ENCODE measurements around the gene PBX3.

PBX3 gene

GRCh38 chr9:125948887-125949596, 201.9 kb downstream of the PBX3 start:
- TF ChIP-seq CTCF (conservative IDR thresholded peaks at IDR 0.05) (no peak), ZFX (IDR thresholded peaks at IDR 0.05) (no peak)
- H3K27ac ChIP-seq: no peak overlapping the region

- H3K27ac ChIP-seq: no peak overlapping the region
- TF ChIP-seq ZFX (IDR thresholded peaks at IDR 0.05): no peak
- no peak for TF ChIP-seq CTCF (conservative IDR thresholded peaks at IDR 0.05)
Measured at GRCh38 chr9:125949703-125950460, 202.7 kb downstream of the PBX3 start.

DNA sequence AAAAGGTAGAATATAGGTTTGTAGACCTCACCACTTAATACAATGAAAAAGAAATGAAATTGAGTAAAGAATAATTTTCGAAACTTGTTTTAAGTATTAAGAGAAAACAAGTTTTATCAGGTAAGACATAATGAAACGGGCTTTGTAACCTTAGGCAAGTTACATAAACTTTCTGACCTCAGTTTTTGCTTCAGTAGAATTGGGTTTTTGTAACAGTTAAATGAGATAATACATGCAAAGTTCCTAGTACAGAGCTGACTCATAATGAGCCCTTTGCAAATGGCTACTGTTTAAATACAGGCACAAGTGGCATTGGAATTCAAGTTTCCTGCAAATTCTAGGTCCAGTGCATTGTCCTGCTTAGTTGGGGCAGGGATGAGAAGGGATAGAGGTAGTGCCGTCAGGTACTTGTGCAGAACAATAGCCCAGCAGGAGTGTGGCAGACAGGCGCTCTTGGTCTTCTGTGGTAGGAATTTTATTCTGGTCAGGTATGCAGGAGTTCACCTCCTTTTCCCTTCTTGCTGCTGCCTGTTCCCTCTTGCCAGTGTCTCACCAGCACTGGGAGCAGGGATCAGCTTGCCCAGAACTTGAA, 203.8 kb downstream of the PBX3 start:
- no peak overlapping the region for H3K27ac ChIP-seq

DNA sequence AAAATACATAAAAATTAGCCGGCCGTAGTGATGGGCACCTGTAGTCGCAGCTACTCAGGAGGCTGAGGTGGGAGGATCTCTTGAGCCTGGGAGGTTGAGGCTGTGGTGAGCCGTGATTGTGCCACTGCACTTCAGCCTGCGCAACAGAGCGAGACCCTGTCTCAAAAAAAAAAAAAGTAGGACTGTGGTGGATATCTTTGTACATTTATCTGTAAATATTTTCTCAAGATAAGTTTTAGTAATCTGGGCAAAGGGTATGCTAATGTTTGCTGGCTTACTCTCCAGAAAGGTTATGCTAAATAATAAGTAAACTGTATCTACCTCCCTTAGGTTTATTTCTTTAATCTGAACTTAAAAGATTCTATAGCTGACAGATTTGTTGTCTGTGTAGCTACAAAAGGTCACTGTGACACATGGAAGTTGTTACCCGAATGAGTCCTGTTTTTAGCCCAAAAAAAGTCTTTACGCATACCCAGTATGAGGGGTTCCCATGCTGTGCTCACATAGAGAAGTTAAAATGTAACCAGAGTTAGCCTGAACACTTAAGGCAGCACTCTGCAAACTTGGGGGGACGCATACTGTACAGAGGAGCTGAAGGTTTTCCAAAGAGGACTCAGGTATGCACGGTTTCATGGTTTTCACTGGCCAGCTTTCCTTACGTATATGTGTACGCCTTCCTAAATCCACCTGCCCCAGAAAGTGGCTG, 206.3 kb downstream of the PBX3 start:
- TF ChIP-seq ZFX (IDR thresholded peaks at IDR 0.05): no peak
- TF ChIP-seq CTCF (conservative IDR thresholded peaks at IDR 0.05): no peak
- H3K27ac ChIP-seq: no peak overlapping the region

More for the DNA sequence above, 203.8 kb downstream of the PBX3 start:
- TF ChIP-seq CTCF (conservative IDR thresholded peaks at IDR 0.05) (no peak), ZFX (IDR thresholded peaks at IDR 0.05) (no peak)

- TF ChIP-seq ZFX (IDR thresholded peaks at IDR 0.05) (no peak), CTCF (conservative IDR thresholded peaks at IDR 0.05) (no peak)
- no peak overlapping the region for H3K27ac ChIP-seq
Measured at GRCh38 chr9:125956102-125956501, 208.9 kb downstream of the PBX3 start.

GRCh38 chr9:125959315-125959714, 212.1 kb downstream of the PBX3 start:
- H3K27ac ChIP-seq: no peak overlapping the region
- TF ChIP-seq CTCF (conservative IDR thresholded peaks at IDR 0.05) (no peak), ZFX (IDR thresholded peaks at IDR 0.05) (no peak)

All from C4-2B (cell line).